Measurements from ENCODE around the gene CYP26B1.
A peak's percentile ranks its signal among the peaks of the same experiment; 100 is the strongest.

The CYP26B1 gene

GRCh38 chr2:72155737-72156136 lies 8.1 kb upstream of the CYP26B1 start:
- H3K27me3 ChIP-seq (ENCODE audit: control insufficient read depth in 1 of 2, insufficient read depth in 2 of 2, low read length in 2 of 2): peaks cover 0 to 7% of the 10 kb centered on the region in 2 donors
- no peak overlapping the region for H3K27ac ChIP-seq (ENCODE audit: low read depth, low read length)
- H3K4me3 ChIP-seq (ENCODE audit: low read depth in 1 of 2, low read length in 2 of 2): no peak overlapping the region
- no peak overlapping the region for H3K9ac ChIP-seq (ENCODE audit: low read depth in 1 of 2, low read length in 2 of 2)
- H3K9me3 ChIP-seq (ENCODE audit: control insufficient read depth in 1 of 2, low read length in 2 of 2): no peaks in the 10 kb centered on the region
- H3K4me1 ChIP-seq (ENCODE audit: control insufficient read depth in 1 of 2, insufficient read depth in 2 of 2, low read length in 2 of 2): peaks cover under 1% of the 10 kb centered on the region in 2 donors
- H3K36me3 ChIP-seq (ENCODE audit: control insufficient read depth in 1 of 2, insufficient read depth in 2 of 2, low read length in 2 of 2): no peaks in the 10 kb centered on the region

GRCh38 chr2:72155151-72155550 lies 7.5 kb upstream of the CYP26B1 start:
- H3K9ac ChIP-seq (ENCODE audit: low read depth in 1 of 2, low read length in 2 of 2): no peak overlapping the region
- H3K27me3 ChIP-seq (ENCODE audit: control insufficient read depth in 1 of 2, insufficient read depth in 2 of 2, low read length in 2 of 2): peaks cover 1 to 8% of the 10 kb centered on the region in 2 donors
- no peaks in the 10 kb centered on the region for H3K36me3 ChIP-seq (ENCODE audit: control insufficient read depth in 1 of 2, insufficient read depth in 2 of 2, low read length in 2 of 2)
- no peaks in the 10 kb centered on the region for H3K9me3 ChIP-seq (ENCODE audit: control insufficient read depth in 1 of 2, low read length in 2 of 2)
- no peak overlapping the region for H3K4me3 ChIP-seq (ENCODE audit: low read depth in 1 of 2, low read length in 2 of 2)
- H3K4me1 ChIP-seq (ENCODE audit: control insufficient read depth in 1 of 2, insufficient read depth in 2 of 2, low read length in 2 of 2): peaks cover 5 to 7% of the 10 kb centered on the region in 2 donors
- H3K27ac ChIP-seq (ENCODE audit: low read depth, low read length): no peak overlapping the region

GRCh38 chr2:72154386-72154975 lies 6.8 kb upstream of the CYP26B1 start:
- Histone ChIP-seq H3K36me3 (ENCODE audit: control insufficient read depth in 1 of 2, insufficient read depth in 2 of 2, low read length in 2 of 2) (no peaks in the 10 kb centered on the region), H3K4me3 (ENCODE audit: low read depth in 1 of 2, low read length in 2 of 2) (no peak overlapping the region), H3K9ac (ENCODE audit: low read depth in 1 of 2, low read length in 2 of 2) (no peak overlapping the region), H3K27me3 (ENCODE audit: control insufficient read depth in 1 of 2, insufficient read depth in 2 of 2, low read length in 2 of 2) (peaks cover 7 to 15% of the 10 kb centered on the region in 2 donors), H3K9me3 (ENCODE audit: control insufficient read depth in 1 of 2, low read length in 2 of 2) (no peaks in the 10 kb centered on the region), H3K27ac (ENCODE audit: low read depth, low read length) (no peak overlapping the region), H3K4me1 (ENCODE audit: control insufficient read depth in 1 of 2, insufficient read depth in 2 of 2, low read length in 2 of 2) (peaks cover 11 to 13% of the 10 kb centered on the region in 2 donors)

GRCh38 chr2:72153924-72154323 lies 6.3 kb upstream of the CYP26B1 start:
- H3K9me3 ChIP-seq (ENCODE audit: control insufficient read depth in 1 of 2, low read length in 2 of 2): no peaks in the 10 kb centered on the region

GRCh38 chr2:72153026-72153791 lies 5.5 kb upstream of the CYP26B1 start:
- H3K27me3 ChIP-seq (ENCODE audit: control insufficient read depth in 1 of 2, insufficient read depth in 2 of 2, low read length in 2 of 2): peaks cover 7 to 20% of the 10 kb centered on the region in 2 donors

More at GRCh38 chr2:72153924-72154323, 6.3 kb upstream of the CYP26B1 start:
- Histone ChIP-seq H3K27me3 (ENCODE audit: control insufficient read depth in 1 of 2, insufficient read depth in 2 of 2, low read length in 2 of 2) (peaks cover 7 to 20% of the 10 kb centered on the region in 2 donors), H3K4me3 (ENCODE audit: low read depth in 1 of 2, low read length in 2 of 2) (no peak overlapping the region), H3K9ac (ENCODE audit: low read depth in 1 of 2, low read length in 2 of 2) (no peak overlapping the region), H3K36me3 (ENCODE audit: control insufficient read depth in 1 of 2, insufficient read depth in 2 of 2, low read length in 2 of 2) (no peaks in the 10 kb centered on the region), H3K4me1 (ENCODE audit: control insufficient read depth in 1 of 2, insufficient read depth in 2 of 2, low read length in 2 of 2) (peaks cover 17% of the 10 kb centered on the region in 2 donors), H3K27ac (ENCODE audit: low read depth, low read length) (no peak overlapping the region)

GRCh38 chr2:72150861-72151356 lies 3.2 kb upstream of the CYP26B1 start:
- H3K27me3 ChIP-seq (ENCODE audit: control insufficient read depth in 1 of 2, insufficient read depth in 2 of 2, low read length in 2 of 2): peaks cover 30 to 38% of the 10 kb centered on the region in 2 donors
- H3K9me3 ChIP-seq (ENCODE audit: control insufficient read depth in 1 of 2, low read length in 2 of 2): no peaks in the 10 kb centered on the region
- no peak overlapping the region for H3K27ac ChIP-seq (ENCODE audit: low read depth, low read length)
- H3K4me3 ChIP-seq (ENCODE audit: low read depth in 1 of 2, low read length in 2 of 2): no peak overlapping the region
- no peaks in the 10 kb centered on the region for H3K36me3 ChIP-seq (ENCODE audit: control insufficient read depth in 1 of 2, insufficient read depth in 2 of 2, low read length in 2 of 2)
- peaks cover 25 to 37% of the 10 kb centered on the region in 2 donors for H3K4me1 ChIP-seq (ENCODE audit: control insufficient read depth in 1 of 2, insufficient read depth in 2 of 2, low read length in 2 of 2)
- H3K9ac ChIP-seq (ENCODE audit: low read depth in 1 of 2, low read length in 2 of 2): no peak overlapping the region

More at GRCh38 chr2:72153026-72153791, 5.5 kb upstream of the CYP26B1 start:
- no peak overlapping the region for H3K9ac ChIP-seq (ENCODE audit: low read depth in 1 of 2, low read length in 2 of 2)
- peaks cover 17% of the 10 kb centered on the region in 2 donors for H3K4me1 ChIP-seq (ENCODE audit: control insufficient read depth in 1 of 2, insufficient read depth in 2 of 2, low read length in 2 of 2)
- H3K27ac ChIP-seq (ENCODE audit: low read depth, low read length): no peak overlapping the region
- H3K9me3 ChIP-seq (ENCODE audit: control insufficient read depth in 1 of 2, low read length in 2 of 2): no peaks in the 10 kb centered on the region
- H3K36me3 ChIP-seq (ENCODE audit: control insufficient read depth in 1 of 2, insufficient read depth in 2 of 2, low read length in 2 of 2): no peaks in the 10 kb centered on the region
- no peak overlapping the region for H3K4me3 ChIP-seq (ENCODE audit: low read depth in 1 of 2, low read length in 2 of 2)

GRCh38 chr2:72150157-72150860 lies 2.6 kb upstream of the CYP26B1 start:
- H3K36me3 ChIP-seq (ENCODE audit: control insufficient read depth in 1 of 2, insufficient read depth in 2 of 2, low read length in 2 of 2): no peaks in the 10 kb centered on the region
- peak overlapping the region; percentile 55 to 79 for H3K4me3 ChIP-seq (ENCODE audit: low read depth in 1 of 2, low read length in 2 of 2)
- peaks cover 28 to 40% of the 10 kb centered on the region in 2 donors for H3K4me1 ChIP-seq (ENCODE audit: control insufficient read depth in 1 of 2, insufficient read depth in 2 of 2, low read length in 2 of 2)
- H3K27me3 ChIP-seq (ENCODE audit: control insufficient read depth in 1 of 2, insufficient read depth in 2 of 2, low read length in 2 of 2): peaks cover 36 to 37% of the 10 kb centered on the region in 2 donors
- H3K9ac ChIP-seq (ENCODE audit: low read depth in 1 of 2, low read length in 2 of 2): no peak overlapping the region
- no peaks in the 10 kb centered on the region for H3K9me3 ChIP-seq (ENCODE audit: control insufficient read depth in 1 of 2, low read length in 2 of 2)
- H3K27ac ChIP-seq (ENCODE audit: low read depth, low read length): no peak overlapping the region

- H3K27me3 ChIP-seq (ENCODE audit: control insufficient read depth in 1 of 2, insufficient read depth in 2 of 2, low read length in 2 of 2): peaks cover 37 to 39% of the 10 kb centered on the region in 2 donors
- peak overlapping the region; percentile 55 to 79 for H3K4me3 ChIP-seq (ENCODE audit: low read depth in 1 of 2, low read length in 2 of 2)
- no peaks in the 10 kb centered on the region for H3K9me3 ChIP-seq (ENCODE audit: control insufficient read depth in 1 of 2, low read length in 2 of 2)
- peaks cover 28 to 45% of the 10 kb centered on the region in 2 donors for H3K4me1 ChIP-seq (ENCODE audit: control insufficient read depth in 1 of 2, insufficient read depth in 2 of 2, low read length in 2 of 2)
- H3K27ac ChIP-seq (ENCODE audit: low read depth, low read length): no peak overlapping the region
- no peak overlapping the region for H3K9ac ChIP-seq (ENCODE audit: low read depth in 1 of 2, low read length in 2 of 2)
- no peaks in the 10 kb centered on the region for H3K36me3 ChIP-seq (ENCODE audit: control insufficient read depth in 1 of 2, insufficient read depth in 2 of 2, low read length in 2 of 2)
These were observed 2.0 kb upstream of the CYP26B1 start for GRCh38 chr2:72149556-72150156.

GRCh38 chr2:72148837-72149555 lies 1.3 kb upstream of the CYP26B1 start:
- Histone ChIP-seq H3K4me3 (ENCODE audit: low read depth in 1 of 2, low read length in 2 of 2) (peak overlapping the region; percentile 55 to 79), H3K9ac (ENCODE audit: low read depth in 1 of 2, low read length in 2 of 2) (peak overlapping the region in 1 of 2 donors; percentile 66), H3K4me1 (ENCODE audit: control insufficient read depth in 1 of 2, insufficient read depth in 2 of 2, low read length in 2 of 2) (peaks cover 31 to 48% of the 10 kb centered on the region in 2 donors), H3K9me3 (ENCODE audit: control insufficient read depth in 1 of 2, low read length in 2 of 2) (no peaks in the 10 kb centered on the region), H3K36me3 (ENCODE audit: control insufficient read depth in 1 of 2, insufficient read depth in 2 of 2, low read length in 2 of 2) (no peaks in the 10 kb centered on the region), H3K27ac (ENCODE audit: low read depth, low read length) (no peak overlapping the region), H3K27me3 (ENCODE audit: control insufficient read depth in 1 of 2, insufficient read depth in 2 of 2, low read length in 2 of 2) (peaks cover 39% of the 10 kb centered on the region in 2 donors)
